ENCODE data around the gene LZTS2.

DNA sequence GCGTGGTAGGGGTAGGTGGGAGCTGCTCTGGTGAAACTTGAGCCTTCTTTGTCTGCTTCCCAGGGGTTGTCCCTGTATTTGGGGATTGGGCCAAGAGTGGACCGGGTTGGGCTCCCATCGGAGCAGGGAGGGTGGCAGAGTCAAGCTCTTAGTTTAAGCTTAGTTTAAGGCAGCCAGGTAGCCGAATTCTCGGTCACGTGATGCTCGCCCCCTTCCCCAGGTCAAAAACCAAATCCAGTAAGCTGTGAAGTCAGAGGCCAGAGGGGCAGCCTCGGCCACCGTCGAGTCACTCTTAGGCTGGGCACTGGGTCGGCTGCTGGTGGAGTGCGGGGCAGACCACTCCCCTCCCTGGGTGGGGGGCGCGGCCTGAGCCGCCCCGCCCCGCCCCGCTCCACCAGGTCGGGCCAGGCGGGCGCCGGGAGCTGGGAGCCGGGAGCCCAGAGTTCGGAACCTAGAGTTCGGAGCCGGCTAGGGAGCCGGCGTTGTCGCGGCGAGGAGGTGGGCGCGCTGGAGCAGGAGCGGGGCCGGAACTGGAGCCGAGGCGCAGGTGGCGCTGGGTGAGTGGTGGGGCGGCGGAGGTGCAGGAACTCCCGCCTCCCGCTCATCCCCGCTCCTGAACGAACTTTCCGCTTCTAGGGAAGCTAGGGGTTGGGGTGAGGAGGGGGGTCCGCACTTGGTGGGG is 2.8 kb upstream of the LZTS2 start:
- TF ChIP-seq, protein P1, sequence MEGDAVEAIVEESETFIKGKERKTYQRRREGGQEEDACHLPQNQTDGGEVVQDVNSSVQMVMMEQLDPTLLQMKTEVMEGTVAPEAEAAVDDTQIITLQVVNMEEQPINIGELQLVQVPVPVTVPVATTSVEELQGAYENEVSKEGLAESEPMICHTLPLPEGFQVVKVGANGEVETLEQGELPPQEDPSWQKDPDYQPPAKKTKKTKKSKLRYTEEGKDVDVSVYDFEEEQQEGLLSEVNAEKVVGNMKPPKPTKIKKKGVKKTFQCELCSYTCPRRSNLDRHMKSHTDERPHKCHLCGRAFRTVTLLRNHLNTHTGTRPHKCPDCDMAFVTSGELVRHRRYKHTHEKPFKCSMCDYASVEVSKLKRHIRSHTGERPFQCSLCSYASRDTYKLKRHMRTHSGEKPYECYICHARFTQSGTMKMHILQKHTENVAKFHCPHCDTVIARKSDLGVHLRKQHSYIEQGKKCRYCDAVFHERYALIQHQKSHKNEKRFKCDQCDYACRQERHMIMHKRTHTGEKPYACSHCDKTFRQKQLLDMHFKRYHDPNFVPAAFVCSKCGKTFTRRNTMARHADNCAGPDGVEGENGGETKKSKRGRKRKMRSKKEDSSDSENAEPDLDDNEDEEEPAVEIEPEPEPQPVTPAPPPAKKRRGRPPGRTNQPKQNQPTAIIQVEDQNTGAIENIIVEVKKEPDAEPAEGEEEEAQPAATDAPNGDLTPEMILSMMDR (conservative IDR thresholded peaks at IDR 0.05 in 1 of 2, IDR thresholded peaks at IDR 0.05 in 1 of 2; ENCODE audit: extremely low read depth in 1 of 2, insufficient read depth in 1 of 2, low read depth in 1 of 2, low read length in 2 of 2): no peak
- no peak for TF ChIP-seq EZH2 (IDR thresholded peaks at IDR 0.05; ENCODE audit: borderline replicate concordance, low read length)
